PFSK-1 (cell line): Measurements from ENCODE around the gene LRRC8C.

ENCODE experiments used
- FOXP2 ChIP-seq: optimal IDR thresholded peaks from 2 replicates; pipeline ENCODE3; 2011; ENCODE audit warnings: borderline replicate concordance, control low read depth, inconsistent platforms; ENCODE audit not compliant: insufficient read depth; ENCODE audit errors: extremely low read length, extremely low read depth
- POLR2AphosphoS5 ChIP-seq: IDR thresholded peaks from 2 replicates; pipeline ENCODE4 v1.6.1; 2012; ENCODE audit warnings: low read depth, mild to moderate bottlenecking, control low read depth, low read length, moderate library complexity
- SIN3A ChIP-seq: IDR thresholded peaks from 2 replicates; pipeline ENCODE4 v1.6.1; 2012; ENCODE audit warnings: mild to moderate bottlenecking, low read length, moderate library complexity, borderline replicate concordance; ENCODE audit not compliant: insufficient read depth
- TAF1 ChIP-seq: IDR thresholded peaks from 2 replicates; pipeline ENCODE4 v1.6.1; 2012; ENCODE audit warnings: low read length, control low read depth, borderline replicate concordance; ENCODE audit not compliant: insufficient read depth
- TF ChIP-seq, protein P1 (sequence below), 2 experiments: IDR thresholded peaks; 2 replicates each; pipeline versions ENCODE4 v1.6.1 to v1.8.0; 2011 to 2012; ENCODE audit warnings: low read depth in 2 of 2, low read length in 2 of 2, control low read depth in 1 of 2, inconsistent platforms in 1 of 2, mild to moderate bottlenecking in 1 of 2, moderate library complexity in 1 of 2; ENCODE audit not compliant: insufficient read depth in 1 of 2

Gene LRRC8C

DNA sequence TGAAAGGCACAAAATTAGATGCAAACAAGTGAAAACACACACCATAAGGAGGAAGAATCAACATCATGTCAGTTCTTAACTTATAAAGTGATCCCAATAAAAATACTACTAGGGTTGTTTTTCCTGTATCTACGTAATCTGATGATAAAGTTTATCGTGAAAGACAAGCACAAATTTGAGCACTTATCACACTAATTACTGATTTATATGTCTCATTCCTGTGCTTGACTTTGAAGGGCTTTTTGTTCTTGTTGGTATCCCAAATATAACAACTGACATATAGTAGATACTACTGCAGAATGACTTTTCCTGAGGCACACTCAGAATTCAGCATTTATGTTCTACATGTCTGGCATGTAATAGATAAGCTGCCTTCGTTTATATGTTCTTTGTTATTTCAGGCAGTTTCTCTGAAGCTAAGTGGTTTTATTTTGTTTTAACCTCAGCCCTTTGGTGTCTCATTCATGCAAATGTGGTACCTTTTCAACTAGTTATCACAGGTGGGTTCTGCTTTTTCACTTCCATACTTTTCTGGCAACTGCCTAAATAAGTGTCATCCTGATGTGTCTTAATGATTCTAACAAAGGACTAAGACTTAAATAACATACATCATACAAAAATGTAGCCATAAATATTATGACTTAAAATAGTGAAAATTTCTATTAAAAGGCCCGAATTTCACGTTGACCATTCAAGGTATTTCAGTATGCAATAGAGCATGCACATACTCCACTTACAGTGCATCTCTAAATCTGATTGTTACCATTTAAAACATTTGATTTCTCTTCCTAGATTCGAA, 73.2 kb downstream of the LRRC8C start:
- TF ChIP-seq, protein P1, sequence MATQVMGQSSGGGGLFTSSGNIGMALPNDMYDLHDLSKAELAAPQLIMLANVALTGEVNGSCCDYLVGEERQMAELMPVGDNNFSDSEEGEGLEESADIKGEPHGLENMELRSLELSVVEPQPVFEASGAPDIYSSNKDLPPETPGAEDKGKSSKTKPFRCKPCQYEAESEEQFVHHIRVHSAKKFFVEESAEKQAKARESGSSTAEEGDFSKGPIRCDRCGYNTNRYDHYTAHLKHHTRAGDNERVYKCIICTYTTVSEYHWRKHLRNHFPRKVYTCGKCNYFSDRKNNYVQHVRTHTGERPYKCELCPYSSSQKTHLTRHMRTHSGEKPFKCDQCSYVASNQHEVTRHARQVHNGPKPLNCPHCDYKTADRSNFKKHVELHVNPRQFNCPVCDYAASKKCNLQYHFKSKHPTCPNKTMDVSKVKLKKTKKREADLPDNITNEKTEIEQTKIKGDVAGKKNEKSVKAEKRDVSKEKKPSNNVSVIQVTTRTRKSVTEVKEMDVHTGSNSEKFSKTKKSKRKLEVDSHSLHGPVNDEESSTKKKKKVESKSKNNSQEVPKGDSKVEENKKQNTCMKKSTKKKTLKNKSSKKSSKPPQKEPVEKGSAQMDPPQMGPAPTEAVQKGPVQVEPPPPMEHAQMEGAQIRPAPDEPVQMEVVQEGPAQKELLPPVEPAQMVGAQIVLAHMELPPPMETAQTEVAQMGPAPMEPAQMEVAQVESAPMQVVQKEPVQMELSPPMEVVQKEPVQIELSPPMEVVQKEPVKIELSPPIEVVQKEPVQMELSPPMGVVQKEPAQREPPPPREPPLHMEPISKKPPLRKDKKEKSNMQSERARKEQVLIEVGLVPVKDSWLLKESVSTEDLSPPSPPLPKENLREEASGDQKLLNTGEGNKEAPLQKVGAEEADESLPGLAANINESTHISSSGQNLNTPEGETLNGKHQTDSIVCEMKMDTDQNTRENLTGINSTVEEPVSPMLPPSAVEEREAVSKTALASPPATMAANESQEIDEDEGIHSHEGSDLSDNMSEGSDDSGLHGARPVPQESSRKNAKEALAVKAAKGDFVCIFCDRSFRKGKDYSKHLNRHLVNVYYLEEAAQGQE (IDR thresholded peaks at IDR 0.05; ENCODE audit: insufficient read depth in 1 of 2, low read depth in 2 of 2, low read length in 2 of 2) = no peak
- TF ChIP-seq POLR2AphosphoS5 (no peak), FOXP2 (no peak), SIN3A (no peak), TAF1 (no peak)

GRCh38 chr1:89706700-89707012, 73.7 kb downstream of the LRRC8C start:
- TF ChIP-seq POLR2AphosphoS5 (no peak), FOXP2 (no peak), TAF1 (no peak), SIN3A (no peak)
- TF ChIP-seq, protein P1 (IDR thresholded peaks at IDR 0.05; ENCODE audit: insufficient read depth in 1 of 2, low read depth in 2 of 2, low read length in 2 of 2) = no peak

DNA sequence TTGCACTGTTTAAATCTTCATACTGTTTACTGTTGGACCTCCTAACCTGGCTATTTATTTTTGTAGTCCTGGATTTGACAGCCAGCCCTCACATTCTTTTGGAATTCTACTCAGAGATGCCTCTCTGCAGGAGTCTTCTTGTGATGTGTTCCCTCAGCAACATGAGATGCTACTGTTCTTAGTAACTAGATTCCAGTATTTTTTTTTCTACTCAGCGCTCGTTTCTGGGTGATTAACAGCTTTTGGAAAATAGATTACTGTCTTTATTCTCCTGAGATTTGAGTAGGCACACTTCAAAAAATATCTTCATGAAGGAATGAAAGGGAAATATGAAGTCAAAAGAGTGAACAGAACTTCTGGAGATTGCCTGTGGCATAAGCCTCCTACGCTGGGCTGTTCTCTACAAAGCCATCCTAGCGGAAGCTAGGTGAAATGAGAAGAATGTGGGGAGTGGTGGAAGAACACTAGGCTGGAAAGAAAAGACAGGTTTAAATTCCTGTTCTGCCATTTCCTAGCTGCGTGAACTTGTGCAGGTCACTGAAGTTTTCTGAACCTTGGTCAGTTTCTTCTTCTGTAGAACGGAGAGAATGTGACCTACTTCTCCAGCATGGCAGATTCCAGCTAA, 75.9 kb downstream of the LRRC8C start:
- TF ChIP-seq POLR2AphosphoS5 (no peak), TAF1 (no peak), SIN3A (no peak), FOXP2 (no peak)
- TF ChIP-seq, protein P1 (IDR thresholded peaks at IDR 0.05; ENCODE audit: insufficient read depth in 1 of 2, low read depth in 2 of 2, low read length in 2 of 2) = no peak

DNA sequence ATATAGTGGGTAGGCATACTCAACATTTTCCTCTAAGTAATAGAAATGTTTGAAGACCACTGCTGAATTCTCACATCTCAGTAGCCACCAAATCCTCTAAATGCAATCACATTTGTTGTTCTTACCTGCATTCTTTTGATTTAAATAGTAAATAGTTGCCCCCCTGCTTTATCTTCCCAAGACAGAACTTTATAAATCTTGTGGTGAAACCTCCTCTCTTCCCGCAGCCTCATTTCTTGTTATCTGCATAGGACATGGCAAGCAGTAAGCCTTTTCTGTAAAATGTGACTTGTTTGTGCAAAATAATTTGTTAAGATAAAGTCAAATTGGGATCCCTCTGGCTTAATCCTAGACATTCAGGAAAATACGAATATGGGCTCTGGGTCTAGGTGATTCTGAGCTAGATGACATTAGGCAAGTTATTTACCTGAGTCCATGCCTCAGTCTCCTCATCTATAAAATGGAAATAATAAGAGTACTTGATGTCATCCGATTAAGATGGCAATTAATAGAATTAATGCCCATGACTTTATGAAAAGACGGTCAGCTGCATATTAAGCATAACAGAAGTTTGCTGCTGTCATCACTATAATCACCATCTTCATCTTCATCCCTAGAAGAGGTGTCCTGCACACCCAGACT, 77.7 kb downstream of the LRRC8C start:
- TF ChIP-seq POLR2AphosphoS5 (no peak), FOXP2 (no peak), TAF1 (no peak), SIN3A (no peak)
- TF ChIP-seq, protein P1 (IDR thresholded peaks at IDR 0.05; ENCODE audit: insufficient read depth in 1 of 2, low read depth in 2 of 2, low read length in 2 of 2) = no peak
